Kidney epithelial cell (primary cell): ENCODE measurements around the gene ENTPD1. TPM values are rescaled to one million over a fixed set of nuclear protein-coding genes. Genes with fewer than 3 reads are reported as not detected.

Source experiments
- DNase-seq: peaks from one replicate; pipeline ENCODE4 v3.0.0-alpha.2; 2010; ENCODE audit warnings: low read depth
- H3K27me3 ChIP-seq: 2 replicates; pipeline ENCODE4 v1.6.0; 2011; ENCODE audit warnings: low read length; ENCODE audit not compliant: control insufficient read depth, insufficient read depth
- H3K36me3 ChIP-seq: 2 replicates; pipeline ENCODE4 v1.5.1; 2011; ENCODE audit warnings: low read length; ENCODE audit not compliant: control insufficient read depth, insufficient read depth
- H3K4me3 ChIP-seq: 2 replicates; pipeline ENCODE4 v1.5.1; 2011; ENCODE audit warnings: low read depth, mild to moderate bottlenecking, control low read depth, low read length
- CTCF ChIP-seq: IDR thresholded peaks from 2 replicates; pipeline ENCODE4 v1.5.1; 2011; ENCODE audit warnings: mild to moderate bottlenecking, moderate library complexity, low read length, control low read depth, inconsistent platforms; ENCODE audit not compliant: insufficient read depth, poor library complexity, severe bottlenecking
- total RNA-seq: library from RNA; depleted of rRNA; stranded (reverse); fragments of >200 nt; gene quantifications from 2 replicates; pipeline ENCODE4 v1.2.3, GENCODE V29; 2015

The ENTPD1 gene
- total RNA-seq, 1 donor from 2014 or later: 0.17 TPM

DNA sequence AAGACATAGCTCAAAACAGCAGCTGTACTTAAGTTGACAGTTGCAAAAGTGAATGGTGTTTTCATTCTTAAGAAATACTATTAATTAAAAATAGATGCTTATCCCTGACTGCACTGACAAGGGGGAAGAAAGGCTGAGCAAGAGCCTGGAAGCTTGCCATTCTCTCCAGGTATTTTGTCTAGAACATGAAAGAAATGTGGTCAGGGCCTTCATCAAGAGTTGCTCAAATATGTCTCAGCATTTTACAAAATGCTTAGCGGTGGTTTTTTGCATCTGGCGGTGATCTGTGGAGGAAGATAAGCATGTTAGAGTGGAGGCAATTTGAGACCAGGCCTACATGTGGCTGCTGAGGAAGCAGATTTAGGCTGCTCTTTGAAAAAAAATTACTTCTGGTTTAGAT lies 105.4 kb downstream of the ENTPD1 start:
- Histone ChIP-seq H3K36me3 (no peaks in the 10 kb centered on the region), H3K4me3 (no peak overlapping the region), H3K27me3 (no peaks in the 10 kb centered on the region)
- TF ChIP-seq CTCF: no peak
- DNase-seq: no peak

DNA sequence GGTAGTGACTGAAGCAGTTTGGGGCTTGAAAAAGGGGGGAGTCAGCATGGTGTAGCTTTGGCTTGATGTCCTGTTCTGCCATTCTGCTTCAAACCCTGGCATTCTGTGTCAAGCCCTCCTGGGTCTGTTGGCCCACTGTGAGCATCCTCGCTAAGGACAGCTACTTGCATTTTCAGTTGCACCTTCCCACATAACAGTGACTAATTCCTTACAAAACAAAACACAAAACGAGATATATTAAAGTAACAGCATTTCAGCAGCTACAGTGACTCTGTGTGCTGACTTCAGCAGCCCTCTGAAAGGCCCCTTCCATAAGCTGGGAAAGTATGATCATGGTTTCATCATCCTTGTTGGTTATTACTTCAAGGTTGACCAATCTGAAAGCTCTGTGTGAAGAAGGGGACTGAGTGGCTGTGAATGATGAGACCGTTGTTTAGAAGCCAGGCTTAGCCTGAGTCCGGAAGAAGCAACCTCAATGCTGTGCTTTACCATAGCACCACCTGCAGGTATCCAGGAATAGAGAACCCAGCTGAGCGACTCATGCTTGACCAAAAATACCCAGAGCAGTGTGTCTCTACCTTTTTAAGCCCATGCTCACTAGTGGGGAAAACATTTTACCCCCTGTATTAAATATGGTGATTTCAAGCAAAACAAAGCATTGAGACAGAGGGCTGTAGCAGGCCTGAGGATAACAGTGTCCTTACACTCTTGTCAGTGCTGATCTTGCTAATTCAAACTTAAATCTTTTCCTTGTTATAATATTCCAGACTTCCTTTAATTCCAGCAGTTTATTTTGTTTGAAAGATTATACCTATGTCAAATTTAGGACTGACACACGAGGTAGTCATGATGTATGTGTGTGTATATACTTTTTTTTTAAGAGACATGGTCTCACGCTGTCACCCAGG lies 109.2 kb downstream of the ENTPD1 start:
- no peaks in the 10 kb centered on the region for H3K36me3 ChIP-seq
- DNase-seq: peak; percentile 25
- no peaks in the 10 kb centered on the region for H3K27me3 ChIP-seq
- peak; percentile 70 for TF ChIP-seq CTCF
- H3K4me3 ChIP-seq: no peak overlapping the region

GRCh38 chr10:95865814-95866466 lies 110.0 kb downstream of the ENTPD1 start:
- Histone ChIP-seq H3K36me3 (no peaks in the 10 kb centered on the region), H3K27me3 (no peaks in the 10 kb centered on the region), H3K4me3 (no peak overlapping the region)
- TF ChIP-seq CTCF: no peak
- no peak for DNase-seq

GRCh38 chr10:95866467-95866842 lies 110.5 kb downstream of the ENTPD1 start:
- no peak for TF ChIP-seq CTCF
- DNase-seq: no peak
- no peaks in the 10 kb centered on the region for H3K36me3 ChIP-seq
- H3K4me3 ChIP-seq: no peak overlapping the region
- no peaks in the 10 kb centered on the region for H3K27me3 ChIP-seq

DNA sequence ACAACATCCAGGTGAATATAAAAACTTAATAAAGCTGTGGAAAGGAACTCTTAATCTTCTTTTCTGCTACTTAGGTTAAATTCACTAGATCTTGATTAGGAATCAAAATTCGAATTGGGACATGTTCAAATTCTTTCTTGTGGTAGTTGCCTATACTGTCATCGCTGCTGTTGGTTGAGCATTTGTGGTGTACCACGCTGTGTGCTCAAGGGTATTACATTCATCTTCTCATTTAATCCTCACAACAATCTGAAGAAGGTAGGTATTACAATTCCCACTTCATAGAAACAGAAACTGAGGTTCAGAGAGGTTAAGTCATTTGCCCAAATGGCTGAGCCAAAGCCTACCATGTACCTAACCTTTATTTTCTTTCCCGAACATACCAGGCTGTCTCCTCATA lies 111.9 kb downstream of the ENTPD1 start:
- no peak for TF ChIP-seq CTCF
- DNase-seq: no peak
- no peaks in the 10 kb centered on the region for H3K36me3 ChIP-seq
- H3K27me3 ChIP-seq: no peaks in the 10 kb centered on the region
- no peak overlapping the region for H3K4me3 ChIP-seq
